Hepatocyte (in vitro differentiated cells): ENCODE results near the gene UTP4. TPM values are rescaled to one million over a fixed set of nuclear protein-coding genes. Genes with fewer than 3 reads are reported as not detected.
A peak's percentile ranks its signal among the peaks of the same experiment; 100 is the strongest.

Source experiments
- DNase-seq: peaks from one replicate; pipeline ENCODE4 v3.0.0-alpha.2; 2016; ENCODE audit warnings: low spot score
- H2AFZ ChIP-seq: fragments of 200-600 bp; sonication (generic); 2 replicates; pipeline ENCODE4 v1.6.0; 2016; ENCODE audit warnings: antibody characterized with exemption, mild to moderate bottlenecking
- H3K27ac ChIP-seq: fragments of 200-600 bp; sonication (generic); 2 replicates; pipeline ENCODE4 v1.5.1; 2016; ENCODE audit warnings: mild to moderate bottlenecking
- H3K27me3 ChIP-seq: fragments of 200-600 bp; sonication (generic); 2 replicates; pipeline ENCODE4 v1.6.1; 2016
- H3K36me3 ChIP-seq: fragments of 200-600 bp; sonication (generic); replicated peaks from 2 replicates; pipeline ENCODE4 v1.5.1; 2016; ENCODE audit warnings: low read depth; ENCODE audit not compliant: insufficient read depth
- H3K4me1 ChIP-seq: fragments of 200-600 bp; sonication (generic); 2 replicates; pipeline ENCODE4 v1.5.1; 2016; ENCODE audit warnings: mild to moderate bottlenecking, moderate library complexity; ENCODE audit not compliant: insufficient read depth
- H3K4me2 ChIP-seq: fragments of 200-600 bp; sonication (generic); 2 replicates; pipeline ENCODE4 v1.6.0; 2016
- H3K4me3 ChIP-seq: fragments of 200-600 bp; sonication (generic); 2 replicates; pipeline ENCODE4 v1.5.1; 2016; ENCODE audit warnings: mild to moderate bottlenecking
- H3K79me2 ChIP-seq: fragments of 200-600 bp; sonication (generic); 2 replicates; pipeline ENCODE4 v1.6.0; 2017; ENCODE audit warnings: mild to moderate bottlenecking
- H3K9me2 ChIP-seq: fragments of 200-600 bp; sonication (generic); replicated peaks from 2 replicates; pipeline ENCODE4 v1.6.0; 2017; ENCODE audit warnings: mild to moderate bottlenecking; ENCODE audit not compliant: insufficient read depth
- H3K9me3 ChIP-seq: fragments of 200-600 bp; sonication (generic); 2 replicates; pipeline ENCODE4 v1.5.1; 2016; ENCODE audit warnings: low read depth, mild to moderate bottlenecking
- H4K20me1 ChIP-seq: fragments of 200-600 bp; sonication (generic); 2 replicates; pipeline ENCODE4 v1.6.0; 2016; ENCODE audit warnings: mild to moderate bottlenecking; ENCODE audit not compliant: insufficient read depth, poor library complexity, severe bottlenecking
- EZH2 ChIP-seq: fragments of 200-600 bp; sonication (generic); IDR thresholded peaks from 2 replicates; pipeline ENCODE4 v1.6.1; 2016; ENCODE audit warnings: antibody characterized with exemption, mild to moderate bottlenecking, borderline replicate concordance
- EZH2phosphoT487 ChIP-seq: fragments of 200-600 bp; sonication (generic); IDR thresholded peaks from one replicate; pipeline ENCODE4 v1.6.1; 2018; ENCODE audit warnings: antibody characterized with exemption, mild to moderate bottlenecking, low read depth, moderate library complexity; ENCODE audit not compliant: unreplicated experiment, severe bottlenecking
- WGBS: methylation state at CpG from one replicate; pipeline ENCODE4 v1.1.6; 2016; ENCODE audit warnings: low lambda C conversion rate; ENCODE audit errors: missing lambda C conversion rate; 5-methylcytosine and 5-hydroxymethylcytosine counted together
- polyA plus RNA-seq: library from polyadenylated mRNA; unstranded; fragments of >200 nt; fragmentation: Nextera tagmentation; extraction: Ambion mirVana; gene quantifications from 2 replicates; pipeline ENCODE4 v1.2.1, GENCODE V29; 2016
- total RNA-seq: library from RNA; depleted of rRNA; stranded (reverse); fragments of >200 nt; gene quantifications from 2 replicates; pipeline ENCODE4 v1.2.3, GENCODE V29; 2014
- TF ChIP-seq, protein P1 (sequence below): fragments of 200-600 bp; sonication (generic); IDR thresholded peaks from 2 replicates; pipeline ENCODE4 v1.5.1; 2016; ENCODE audit warnings: antibody characterized with exemption, mild to moderate bottlenecking; ENCODE audit not compliant: poor library complexity

UTP4 gene
- total and polyA plus RNA-seq, 2 experiments from 2014 or later: 12.7 to 41.4 TPM

DNA sequence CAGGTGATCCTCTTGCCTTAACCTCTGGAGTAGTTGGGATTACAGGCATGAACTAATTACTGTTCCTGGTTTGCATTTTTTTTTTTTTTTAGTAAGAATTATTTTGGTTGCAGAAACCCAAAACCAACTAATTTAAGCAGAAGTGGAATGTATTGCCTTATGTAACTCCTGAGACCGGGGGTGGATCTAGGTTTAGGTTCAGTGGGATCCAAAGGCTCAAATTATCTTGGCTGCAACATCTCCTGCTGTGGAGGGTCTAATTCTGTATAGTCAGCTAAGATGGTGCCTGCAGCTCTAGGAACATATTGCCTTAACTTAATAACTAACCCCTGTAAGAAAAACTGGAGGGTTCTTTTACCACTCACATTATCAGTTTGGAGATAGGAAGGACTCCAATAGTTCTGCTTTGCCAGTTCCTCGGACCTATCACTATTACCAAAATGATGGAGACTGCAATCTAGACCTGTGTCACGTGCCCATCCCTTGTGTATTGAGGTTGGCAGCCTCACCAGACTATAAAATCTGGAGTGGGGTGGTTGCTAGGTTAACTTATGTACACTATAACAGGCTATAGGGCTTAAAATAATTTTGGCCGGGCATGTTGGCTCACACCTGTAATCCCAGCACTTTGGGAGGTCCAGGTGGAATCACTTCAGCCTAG, 63.0 kb downstream of the UTP4 start:
- H3K79me2 ChIP-seq: peaks cover 97% of the 10 kb centered on the region

DNA sequence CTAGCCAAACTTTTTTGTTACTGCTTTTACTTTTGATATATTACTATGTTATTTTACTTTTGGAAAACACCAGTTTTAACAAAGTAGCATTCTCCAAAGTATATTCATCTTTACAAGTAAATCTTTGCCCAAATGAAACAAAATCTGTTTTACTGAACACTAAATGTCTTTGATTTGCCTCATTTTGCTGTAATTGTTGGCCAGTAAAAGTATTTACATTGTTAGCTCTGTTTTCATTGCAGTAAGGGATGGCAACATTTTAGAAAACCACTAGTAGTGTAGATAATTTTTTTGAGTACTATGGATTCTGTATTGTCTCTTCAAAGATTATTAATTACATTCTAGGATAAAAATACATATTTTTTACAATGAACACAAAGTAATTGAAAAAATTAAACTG, 65.1 kb downstream of the UTP4 start:
- H3K4me3 ChIP-seq: no peak overlapping the region
- no peaks in the 10 kb centered on the region for H3K9me3 ChIP-seq
- H3K4me2 ChIP-seq: no peak overlapping the region
- no peaks in the 10 kb centered on the region for H3K9me2 ChIP-seq
- TF ChIP-seq, protein P1, sequence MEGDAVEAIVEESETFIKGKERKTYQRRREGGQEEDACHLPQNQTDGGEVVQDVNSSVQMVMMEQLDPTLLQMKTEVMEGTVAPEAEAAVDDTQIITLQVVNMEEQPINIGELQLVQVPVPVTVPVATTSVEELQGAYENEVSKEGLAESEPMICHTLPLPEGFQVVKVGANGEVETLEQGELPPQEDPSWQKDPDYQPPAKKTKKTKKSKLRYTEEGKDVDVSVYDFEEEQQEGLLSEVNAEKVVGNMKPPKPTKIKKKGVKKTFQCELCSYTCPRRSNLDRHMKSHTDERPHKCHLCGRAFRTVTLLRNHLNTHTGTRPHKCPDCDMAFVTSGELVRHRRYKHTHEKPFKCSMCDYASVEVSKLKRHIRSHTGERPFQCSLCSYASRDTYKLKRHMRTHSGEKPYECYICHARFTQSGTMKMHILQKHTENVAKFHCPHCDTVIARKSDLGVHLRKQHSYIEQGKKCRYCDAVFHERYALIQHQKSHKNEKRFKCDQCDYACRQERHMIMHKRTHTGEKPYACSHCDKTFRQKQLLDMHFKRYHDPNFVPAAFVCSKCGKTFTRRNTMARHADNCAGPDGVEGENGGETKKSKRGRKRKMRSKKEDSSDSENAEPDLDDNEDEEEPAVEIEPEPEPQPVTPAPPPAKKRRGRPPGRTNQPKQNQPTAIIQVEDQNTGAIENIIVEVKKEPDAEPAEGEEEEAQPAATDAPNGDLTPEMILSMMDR: no peak
- TF ChIP-seq EZH2phosphoT487: no peak
- H4K20me1 ChIP-seq: peaks cover 4% of the 10 kb centered on the region
- H3K27ac ChIP-seq: no peak overlapping the region
- H2AFZ ChIP-seq: no peak overlapping the region
- no peak for DNase-seq
- H3K4me1 ChIP-seq: peaks cover 17% of the 10 kb centered on the region
- peaks cover 85% of the 10 kb centered on the region for H3K79me2 ChIP-seq
- H3K27me3 ChIP-seq: no peaks in the 10 kb centered on the region
- H3K36me3 ChIP-seq: no peaks in the 10 kb centered on the region

More for the DNA sequence above, 63.0 kb downstream of the UTP4 start:
- Histone ChIP-seq H3K27me3 (no peaks in the 10 kb centered on the region), H3K36me3 (no peaks in the 10 kb centered on the region), H4K20me1 (peaks cover 6% of the 10 kb centered on the region), H3K9me3 (no peaks in the 10 kb centered on the region), H2AFZ (no peak overlapping the region), H3K4me2 (no peak overlapping the region), H3K4me3 (no peak overlapping the region), H3K27ac (no peak overlapping the region), H3K9me2 (no peaks in the 10 kb centered on the region), H3K4me1 (peaks cover 4% of the 10 kb centered on the region)
- no peak for DNase-seq
- TF ChIP-seq EZH2: no peak
- WGBS: 92% methylated on average over 4 of the region's 4 CpGs

DNA sequence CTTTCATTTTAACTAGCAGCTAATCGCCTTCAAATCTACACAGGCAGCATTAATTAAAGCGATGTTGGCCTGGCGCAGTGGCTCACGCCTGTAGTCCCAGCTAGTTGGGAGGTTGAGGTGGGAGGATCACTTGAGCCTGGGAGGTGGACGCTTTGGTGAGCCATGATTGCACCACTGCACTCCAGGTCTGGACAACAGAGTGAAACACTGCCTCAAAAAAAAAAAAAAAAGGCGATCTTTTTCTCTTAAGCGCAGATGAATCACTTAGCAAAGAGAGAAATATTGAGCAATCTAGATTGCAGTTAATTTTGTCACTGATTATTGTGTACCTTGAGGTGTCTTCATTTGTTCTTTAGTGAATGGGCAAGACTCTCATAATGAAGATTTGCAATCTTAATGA, 66.9 kb downstream of the UTP4 start:
- Histone ChIP-seq H3K4me1 (peaks cover 17% of the 10 kb centered on the region), H3K27ac (peak overlapping the region; percentile 41), H3K79me2 (peaks cover 85% of the 10 kb centered on the region), H3K9me3 (no peaks in the 10 kb centered on the region), H3K9me2 (no peaks in the 10 kb centered on the region), H3K27me3 (no peaks in the 10 kb centered on the region), H3K36me3 (no peaks in the 10 kb centered on the region), H3K4me3 (no peak overlapping the region), H3K4me2 (peak overlapping the region; percentile 27), H4K20me1 (no peaks in the 10 kb centered on the region), H2AFZ (no peak overlapping the region)
- TF ChIP-seq EZH2: no peak
- peak; percentile 28 for DNase-seq
- WGBS: 80% methylated on average over 7 of the region's 7 CpGs

DNA sequence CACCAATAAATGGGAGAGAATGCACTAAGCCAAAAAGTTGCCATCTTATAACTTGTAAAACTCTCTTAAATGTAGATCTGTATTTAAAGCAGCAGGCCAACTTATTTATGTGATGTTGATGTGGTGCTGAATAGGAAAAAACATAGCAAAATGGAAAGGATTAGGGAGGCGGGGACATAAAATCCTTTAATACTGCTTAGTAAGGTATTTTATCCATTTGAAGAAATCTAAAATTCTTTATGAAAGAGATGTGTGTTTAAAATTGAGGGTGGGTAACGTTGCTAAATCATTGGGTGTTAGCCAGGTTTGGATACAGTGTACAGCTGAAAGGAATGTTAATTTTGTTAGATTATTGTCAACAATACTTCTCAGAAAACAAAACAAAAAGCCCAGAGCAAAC, 68.8 kb downstream of the UTP4 start:
- peak overlapping the region; percentile 5 for H3K4me2 ChIP-seq
- peaks cover 17% of the 10 kb centered on the region for H3K4me1 ChIP-seq
- peaks cover 83% of the 10 kb centered on the region for H3K79me2 ChIP-seq
- peak overlapping the region; percentile 33 for H3K27ac ChIP-seq
- no peaks in the 10 kb centered on the region for H3K9me2 ChIP-seq
- no peaks in the 10 kb centered on the region for H3K9me3 ChIP-seq
- DNase-seq: no peak
- 55% methylated on average over 2 of the region's 2 CpGs for WGBS
- no peak overlapping the region for H3K4me3 ChIP-seq
- TF ChIP-seq, protein P1: no peak
- TF ChIP-seq EZH2phosphoT487 (no peak), EZH2 (no peak)
- no peaks in the 10 kb centered on the region for H4K20me1 ChIP-seq
- no peaks in the 10 kb centered on the region for H3K36me3 ChIP-seq
- H3K27me3 ChIP-seq: no peaks in the 10 kb centered on the region
- no peak overlapping the region for H2AFZ ChIP-seq
